Fibroblast of pulmonary artery (primary cell): ENCODE results near the gene HDAC10.
"Not testable (repeated sequence)": the region's sequence is repeated elsewhere in the genome, so short reads cannot be mapped to it uniquely, and the experiment has no call there.

Source experiments
- DNase-seq: peaks from one replicate; pipeline ENCODE4 v3.0.0-alpha.2; 2010; ENCODE audit warnings: low read depth
- H3K4me3 ChIP-seq: replicated peaks from 2 replicates; pipeline ENCODE4 v1.5.1; 2011; ENCODE audit warnings: low read depth, mild to moderate bottlenecking, control low read depth, low read length, moderate library complexity
- TF ChIP-seq, protein P1 (sequence below): IDR thresholded peaks from 2 replicates; pipeline ENCODE4 v1.5.1; 2011; ENCODE audit warnings: mild to moderate bottlenecking, control low read depth, low read length, inconsistent platforms; ENCODE audit errors: missing control alignments

HDAC10 gene

GRCh38 chr22:50208430-50208938, 42.6 kb downstream of the HDAC10 start:
- TF ChIP-seq, protein P1, sequence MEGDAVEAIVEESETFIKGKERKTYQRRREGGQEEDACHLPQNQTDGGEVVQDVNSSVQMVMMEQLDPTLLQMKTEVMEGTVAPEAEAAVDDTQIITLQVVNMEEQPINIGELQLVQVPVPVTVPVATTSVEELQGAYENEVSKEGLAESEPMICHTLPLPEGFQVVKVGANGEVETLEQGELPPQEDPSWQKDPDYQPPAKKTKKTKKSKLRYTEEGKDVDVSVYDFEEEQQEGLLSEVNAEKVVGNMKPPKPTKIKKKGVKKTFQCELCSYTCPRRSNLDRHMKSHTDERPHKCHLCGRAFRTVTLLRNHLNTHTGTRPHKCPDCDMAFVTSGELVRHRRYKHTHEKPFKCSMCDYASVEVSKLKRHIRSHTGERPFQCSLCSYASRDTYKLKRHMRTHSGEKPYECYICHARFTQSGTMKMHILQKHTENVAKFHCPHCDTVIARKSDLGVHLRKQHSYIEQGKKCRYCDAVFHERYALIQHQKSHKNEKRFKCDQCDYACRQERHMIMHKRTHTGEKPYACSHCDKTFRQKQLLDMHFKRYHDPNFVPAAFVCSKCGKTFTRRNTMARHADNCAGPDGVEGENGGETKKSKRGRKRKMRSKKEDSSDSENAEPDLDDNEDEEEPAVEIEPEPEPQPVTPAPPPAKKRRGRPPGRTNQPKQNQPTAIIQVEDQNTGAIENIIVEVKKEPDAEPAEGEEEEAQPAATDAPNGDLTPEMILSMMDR = no peak
- DNase-seq = no peak
- H3K4me3 ChIP-seq = no peak overlapping the region

DNA sequence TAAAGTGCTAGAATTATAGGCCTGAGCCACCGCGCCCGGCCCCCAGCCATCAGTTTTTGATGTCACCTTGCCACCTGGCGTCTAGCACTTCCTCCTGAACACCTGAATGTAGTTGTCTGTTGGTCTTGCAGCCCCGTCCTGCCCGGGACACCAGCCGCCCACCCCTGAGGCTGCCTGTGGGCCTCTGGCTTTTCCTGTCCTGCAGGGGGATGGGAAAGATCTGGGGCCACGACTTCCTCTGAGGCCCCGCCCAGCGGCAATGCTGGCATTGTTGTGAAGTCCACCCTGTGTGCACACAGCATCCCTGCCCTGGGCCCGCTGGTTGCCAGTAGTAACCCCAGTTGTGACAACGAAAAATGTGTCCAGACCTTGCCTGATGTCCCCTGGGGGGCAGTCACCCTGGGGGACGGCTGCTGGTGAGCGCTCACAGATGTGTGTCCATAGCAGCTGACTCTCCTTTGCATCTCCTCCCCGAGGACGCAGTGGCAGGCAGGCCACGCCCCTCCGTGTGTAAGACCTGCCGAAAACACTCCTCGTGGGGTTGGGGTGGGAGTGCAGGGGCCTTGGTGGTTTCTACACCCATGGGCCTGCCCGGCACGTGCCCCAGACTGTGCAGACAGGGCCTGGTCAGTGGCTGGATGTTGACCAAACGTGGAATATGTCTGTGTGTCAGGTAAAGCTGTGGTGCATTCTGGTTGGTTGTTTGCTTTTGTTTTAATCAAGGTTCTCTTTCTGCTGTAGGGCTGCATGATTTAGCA, 43.5 kb downstream of the HDAC10 start:
- DNase-seq = no peak
- TF ChIP-seq, protein P1 = no peak
- no peak overlapping the region for H3K4me3 ChIP-seq

GRCh38 chr22:50206599-50206998, 44.5 kb downstream of the HDAC10 start:
- TF ChIP-seq, protein P1 = peak; percentile 38
- DNase-seq = peak; percentile 32
- no peak overlapping the region for H3K4me3 ChIP-seq

DNA sequence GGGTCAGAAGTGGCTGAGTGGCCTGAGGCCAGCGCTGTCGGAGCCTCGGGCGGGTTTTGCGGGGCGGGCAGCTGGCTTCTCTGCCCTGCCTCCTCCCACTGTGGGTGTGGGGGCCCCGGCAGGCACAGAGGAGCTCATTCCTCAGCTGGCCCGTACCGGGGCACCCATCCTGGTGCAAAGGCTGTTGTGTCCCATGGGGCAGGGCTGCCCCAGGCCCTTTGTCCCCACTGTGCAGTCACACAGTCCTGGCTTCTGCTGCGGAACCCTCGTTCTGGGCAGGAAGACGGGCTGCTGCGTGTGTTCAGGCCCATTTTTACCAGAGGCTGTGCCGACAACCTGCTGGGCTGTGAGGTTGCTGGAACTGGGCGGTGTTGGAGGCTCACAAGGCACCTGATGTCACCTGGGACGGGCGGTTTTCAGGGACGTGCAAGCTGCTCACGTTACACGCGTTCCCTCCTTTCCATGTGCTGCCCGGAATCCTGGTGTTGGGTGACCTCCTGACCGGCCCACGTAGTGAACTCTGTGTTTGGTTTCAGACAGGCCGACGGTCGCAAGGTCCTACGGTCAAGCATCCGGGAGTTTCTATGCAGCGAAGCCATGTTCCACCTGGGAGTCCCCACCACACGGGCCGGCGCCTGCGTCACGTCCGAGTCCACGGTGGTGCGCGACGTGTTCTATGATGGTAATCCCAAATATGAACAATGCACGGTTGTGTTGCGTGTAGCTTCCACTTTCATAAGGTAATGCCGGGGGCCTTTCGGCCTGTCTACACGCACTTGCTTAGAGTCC, 45.1 kb downstream of the HDAC10 start:
- TF ChIP-seq, protein P1 = no peak
- no peak overlapping the region for H3K4me3 ChIP-seq

GRCh38 chr22:50204998-50205397, 46.1 kb downstream of the HDAC10 start:
- H3K4me3 ChIP-seq = not testable (repeated sequence)

More for the DNA sequence above, 45.1 kb downstream of the HDAC10 start:
- no peak for DNase-seq

DNA sequence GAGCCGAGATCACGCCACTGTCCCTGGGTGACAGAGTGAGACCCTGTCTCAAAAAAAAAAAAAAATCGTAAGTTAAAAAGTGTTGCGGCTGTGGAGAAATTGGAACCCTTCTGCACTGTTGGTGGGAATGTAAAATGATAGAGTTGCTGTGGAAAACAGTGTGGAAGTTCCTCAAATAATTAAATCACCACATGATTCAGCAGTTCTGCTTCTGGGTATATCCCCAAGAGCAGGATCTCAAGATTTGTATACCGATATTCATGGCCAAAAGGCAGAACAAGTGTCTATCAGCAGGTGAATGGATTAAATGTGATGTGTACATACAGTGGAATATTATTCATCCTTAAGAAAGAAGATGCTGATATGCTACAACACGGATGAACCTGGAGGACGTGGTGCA, 46.5 kb downstream of the HDAC10 start:
- H3K4me3 ChIP-seq = no peak overlapping the region
- TF ChIP-seq, protein P1 = no peak
- DNase-seq = no peak

More at GRCh38 chr22:50204998-50205397, 46.1 kb downstream of the HDAC10 start:
- not testable (repeated sequence) for DNase-seq

DNA sequence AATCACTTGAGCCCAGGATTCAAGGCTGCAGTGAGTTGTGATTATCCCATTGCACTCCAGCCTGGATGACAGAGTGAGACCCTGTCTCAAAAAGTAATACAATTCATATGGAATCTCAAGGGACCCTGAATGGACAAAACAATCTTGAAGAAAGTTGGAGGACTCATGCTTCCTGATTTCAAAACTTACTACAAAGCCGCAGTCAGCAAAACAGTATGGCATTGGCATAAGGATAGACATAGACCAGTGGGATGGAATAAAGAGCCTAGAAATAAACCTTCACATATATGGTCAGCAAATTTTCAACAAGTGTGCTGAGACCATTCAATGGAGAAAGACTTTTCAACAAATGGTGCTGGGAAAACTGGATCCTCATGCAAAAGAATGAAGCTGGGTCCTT, 47.8 kb downstream of the HDAC10 start:
- DNase-seq = no peak
- no peak overlapping the region for H3K4me3 ChIP-seq
- TF ChIP-seq, protein P1 = no peak
